Natural killer cell (primary cell): Measurements from ENCODE around the gene SPDYE4. TPM values are rescaled to one million over a fixed set of nuclear protein-coding genes. Genes with fewer than 3 reads are reported as not detected.

ENCODE experiments used
- ATAC-seq, 3 donors: fragments of 150-1000 bp in 2 of 3; fragments of 200-7000 bp in 1 of 3; cut with Tn5 transposase; 1 replicate in 1 of 3; 2 replicates in 2 of 3; pipeline ENCODE4 v1.10.0; 2021; ENCODE audit warnings: mild to moderate bottlenecking in 2 of 3, moderate library complexity in 2 of 3
- DNase-seq, 2 donors: peaks; one replicate each; pipeline versions ENCODE4 v3.0.0 to v3.0.0-alpha.2; 2013 to 2021; ENCODE audit warnings: mixed read lengths in 1 of 2
- H3K27ac ChIP-seq: one replicate; pipeline ENCODE4 v1.5.1; 2013; ENCODE audit warnings: mild to moderate bottlenecking, low read length
- H3K27me3 ChIP-seq: one replicate; pipeline ENCODE4 v1.6.1; 2013; ENCODE audit warnings: low read length; ENCODE audit not compliant: control insufficient read depth, insufficient read depth
- H3K36me3 ChIP-seq: one replicate; pipeline ENCODE4 v1.6.1; 2013; ENCODE audit warnings: low read length; ENCODE audit not compliant: control insufficient read depth, insufficient read depth
- H3K4me1 ChIP-seq: one replicate; pipeline ENCODE4 v1.6.1; 2013; ENCODE audit warnings: low read length; ENCODE audit not compliant: control insufficient read depth, insufficient read depth
- H3K4me3 ChIP-seq: one replicate; pipeline ENCODE4 v1.5.1; 2013; ENCODE audit warnings: low read length
- H3K9me3 ChIP-seq: one replicate; pipeline ENCODE4 v1.6.1; 2013; ENCODE audit warnings: low read length; ENCODE audit not compliant: control insufficient read depth, insufficient read depth
- H3K27ac Mint-ChIP-seq, 2 donors: one replicate each; pipeline ENCODE4 v1.8.0; 2022; ENCODE audit warnings: mild to moderate bottlenecking in 2 of 2, mixed read lengths in 2 of 2, moderate library complexity in 1 of 2
- H3K27me3 Mint-ChIP-seq, 2 donors: one replicate each; pipeline ENCODE4 v1.8.0; 2022; ENCODE audit warnings: low read depth in 2 of 2, mixed read lengths in 2 of 2
- H3K36me3 Mint-ChIP-seq: one replicate; pipeline ENCODE4 v1.8.0; 2022; ENCODE audit warnings: mixed read lengths
- H3K4me1 Mint-ChIP-seq, 2 donors: one replicate each; pipeline ENCODE4 v1.8.0; 2022; ENCODE audit warnings: mixed read lengths in 2 of 2
- H3K4me3 Mint-ChIP-seq: one replicate; pipeline ENCODE4 v1.8.0; 2022; ENCODE audit warnings: mild to moderate bottlenecking, moderate library complexity, mixed read lengths
- H3K9me3 Mint-ChIP-seq, 2 donors: one replicate each; pipeline ENCODE4 v1.8.0; 2022; ENCODE audit warnings: mixed read lengths in 2 of 2
- WGBS: methylation state at CpG from one replicate; pipeline ENCODE4 v1.1.7; 2013; ENCODE audit warnings: missing lambda C conversion rate; ENCODE audit not compliant: insufficient coverage; 5-methylcytosine and 5-hydroxymethylcytosine counted together
- intact Hi-C: fragments of 100-400 bp; cut with micrococcal nuclease; formaldehyde crosslinking; loops from one replicate; pipeline ENCODE4 v1.14.2; 2022
- total RNA-seq, 4 donors: library from RNA; stranded (reverse); fragments of 120-200 nt in 1 of 4; gene quantifications; one replicate each; pipeline versions ENCODE4 v1.2.3 to v1.2.4, GENCODE V29; 2013 to 2022
- TF ChIP-seq, protein P1 (sequence below): fragments of 200-600 bp; IDR thresholded peaks from one replicate; pipeline ENCODE4 v1.8.0; 2022; ENCODE audit warnings: antibody characterized with exemption

SPDYE4 gene
- total RNA-seq, 3 donors from 2014 or later (not counting 1 experiment from before 2014, with no cell fraction given), result not detected

GRCh38 chr17:8753136-8753975 lies 5.0 kb downstream of the SPDYE4 start:
- ATAC-seq (no peak), DNase-seq (no peak)
- Histone ChIP-seq H3K4me1 (no peaks in the 10 kb centered on the region), H3K36me3 (no peaks in the 10 kb centered on the region), H3K4me3 (no peak overlapping the region), H3K9me3 (no peaks in the 10 kb centered on the region), H3K27ac (no peak overlapping the region), H3K27me3 (no peaks in the 10 kb centered on the region)
- peaks cover 10 to 21% of the 10 kb centered on the region in 2 donors for H3K27me3 Mint-ChIP-seq
- H3K4me3 Mint-ChIP-seq, result no peak overlapping the region
- no peak overlapping the region for H3K27ac Mint-ChIP-seq
- no peaks in the 10 kb centered on the region for H3K36me3 Mint-ChIP-seq
- no peaks in the 10 kb centered on the region for H3K4me1 Mint-ChIP-seq
- TF ChIP-seq, protein P1, sequence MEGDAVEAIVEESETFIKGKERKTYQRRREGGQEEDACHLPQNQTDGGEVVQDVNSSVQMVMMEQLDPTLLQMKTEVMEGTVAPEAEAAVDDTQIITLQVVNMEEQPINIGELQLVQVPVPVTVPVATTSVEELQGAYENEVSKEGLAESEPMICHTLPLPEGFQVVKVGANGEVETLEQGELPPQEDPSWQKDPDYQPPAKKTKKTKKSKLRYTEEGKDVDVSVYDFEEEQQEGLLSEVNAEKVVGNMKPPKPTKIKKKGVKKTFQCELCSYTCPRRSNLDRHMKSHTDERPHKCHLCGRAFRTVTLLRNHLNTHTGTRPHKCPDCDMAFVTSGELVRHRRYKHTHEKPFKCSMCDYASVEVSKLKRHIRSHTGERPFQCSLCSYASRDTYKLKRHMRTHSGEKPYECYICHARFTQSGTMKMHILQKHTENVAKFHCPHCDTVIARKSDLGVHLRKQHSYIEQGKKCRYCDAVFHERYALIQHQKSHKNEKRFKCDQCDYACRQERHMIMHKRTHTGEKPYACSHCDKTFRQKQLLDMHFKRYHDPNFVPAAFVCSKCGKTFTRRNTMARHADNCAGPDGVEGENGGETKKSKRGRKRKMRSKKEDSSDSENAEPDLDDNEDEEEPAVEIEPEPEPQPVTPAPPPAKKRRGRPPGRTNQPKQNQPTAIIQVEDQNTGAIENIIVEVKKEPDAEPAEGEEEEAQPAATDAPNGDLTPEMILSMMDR, result no peak
- intact Hi-C loops, result no loop called here
- 82% methylated on average over 12 of the region's 12 CpGs for WGBS
- H3K9me3 Mint-ChIP-seq, result no peaks in the 10 kb centered on the region

DNA sequence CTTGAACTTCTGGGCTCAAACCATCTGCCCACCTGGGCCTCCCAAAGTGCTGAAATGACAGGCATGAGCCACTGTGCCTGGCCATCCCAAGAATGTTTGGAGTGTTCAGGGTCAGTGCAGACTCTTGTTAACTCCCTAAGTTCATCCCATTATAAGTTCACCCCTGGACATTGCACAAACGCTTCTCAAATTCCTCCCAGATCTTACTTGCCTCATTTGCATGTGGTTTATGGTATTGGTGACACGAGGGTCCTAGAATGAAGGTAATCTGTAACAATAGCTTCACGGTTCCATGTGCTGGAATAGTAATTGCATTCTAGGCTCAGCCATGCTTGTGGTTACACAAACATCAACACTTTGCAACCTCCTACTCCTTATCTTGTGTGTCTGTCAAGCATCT lies 8.7 kb downstream of the SPDYE4 start:
- Histone ChIP-seq H3K4me1 (peaks cover 16% of the 10 kb centered on the region), H3K4me3 (no peak overlapping the region), H3K9me3 (no peaks in the 10 kb centered on the region), H3K27ac (no peak overlapping the region), H3K27me3 (no peaks in the 10 kb centered on the region), H3K36me3 (no peaks in the 10 kb centered on the region)
- intact Hi-C loops, result loop anchor here (10.0 kb wide), 2 partner anchors 165 to 365 kb away; partner anchors contain the start of gene RPL26
- TF ChIP-seq, protein P1, result no peak
- Mint-ChIP-seq H3K27ac (no peak overlapping the region), H3K9me3 (no peaks in the 10 kb centered on the region), H3K36me3 (no peaks in the 10 kb centered on the region), H3K4me3 (no peak overlapping the region), H3K4me1 (peaks cover 5 to 11% of the 10 kb centered on the region in 2 donors), H3K27me3 (peaks cover 0 to 3% of the 10 kb centered on the region in 2 donors)
- no peak for DNase-seq
- ATAC-seq, result no peak
- 95% methylated on average over 2 of the region's 3 CpGs for WGBS

DNA sequence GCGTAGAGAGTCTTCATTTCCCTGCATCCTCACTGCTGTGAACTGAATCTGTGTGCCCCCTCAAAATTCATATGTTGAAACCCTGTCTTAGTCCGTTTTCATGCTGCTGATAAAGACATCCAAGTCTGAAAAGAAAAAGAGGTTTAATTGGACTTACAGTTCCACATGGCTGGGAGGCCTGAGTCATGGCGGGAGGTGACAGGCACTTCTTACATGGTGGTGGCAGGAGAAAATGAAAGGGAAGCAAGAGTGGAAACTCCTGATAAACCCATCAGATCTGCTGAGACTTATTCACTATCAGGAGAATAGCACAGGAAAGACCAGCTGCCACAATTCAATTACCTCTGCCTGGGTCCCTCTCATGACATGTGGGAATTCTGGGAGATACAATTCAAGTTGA lies 10.6 kb downstream of the SPDYE4 start:
- ATAC-seq, result no peak
- no peak overlapping the region for H3K27ac Mint-ChIP-seq

More for the DNA sequence above, 10.6 kb downstream of the SPDYE4 start:
- Mint-ChIP-seq H3K27me3 (no peaks in the 10 kb centered on the region), H3K4me1 (peaks cover 5 to 18% of the 10 kb centered on the region in 2 donors), H3K4me3 (no peak overlapping the region), H3K9me3 (no peaks in the 10 kb centered on the region), H3K36me3 (no peaks in the 10 kb centered on the region)
- TF ChIP-seq, protein P1, result no peak
- no peak for DNase-seq
- H3K4me1 ChIP-seq, result peaks cover 18% of the 10 kb centered on the region
- intact Hi-C loops, result loop anchor here (2.0 to 10.0 kb wide), 3 partner anchors 163 to 363 kb away; partner anchors contain the start of gene RPL26
- H3K4me3 ChIP-seq, result no peak overlapping the region
- WGBS, result 91% methylated on average over 3 of the region's 3 CpGs
- no peaks in the 10 kb centered on the region for H3K27me3 ChIP-seq
- H3K27ac ChIP-seq, result no peak overlapping the region
- no peaks in the 10 kb centered on the region for H3K9me3 ChIP-seq
- H3K36me3 ChIP-seq, result no peaks in the 10 kb centered on the region
